ENCODE results near the gene SRSF4.

GRCh38 chr1:29227511-29227910, 45.8 kb upstream of the SRSF4 start:
- no peak for TF ChIP-seq CTCF (conservative IDR thresholded peaks at IDR 0.05 in 1 of 2, IDR thresholded peaks at IDR 0.05 in 1 of 2; ENCODE audit: low read depth in 1 of 2, low read length in 2 of 2)
- TF ChIP-seq EZH2 (IDR thresholded peaks at IDR 0.05; ENCODE audit: low read length, missing control alignments), result no peak

All from fibroblast of lung (primary cell).